HUES48 (cell line): ENCODE results near the gene SEC14L1.
A peak's percentile ranks its signal among the peaks of the same experiment; 100 is the strongest.

Experiments used
- H3K27ac ChIP-seq: one replicate; pipeline ENCODE4 v1.7.0; 2013; ENCODE audit warnings: low read depth, low read length, inconsistent platforms
- H3K27me3 ChIP-seq: 2 replicates; pipeline ENCODE4 v1.6.1; 2013; ENCODE audit warnings: mild to moderate bottlenecking, low read length; ENCODE audit not compliant: control insufficient read depth, insufficient read depth
- H3K36me3 ChIP-seq: 2 replicates; pipeline ENCODE4 v1.6.1; 2013; ENCODE audit warnings: low read length; ENCODE audit not compliant: control insufficient read depth, insufficient read depth
- H3K4me1 ChIP-seq: 2 replicates; pipeline ENCODE4 v1.6.1; 2013; ENCODE audit warnings: mild to moderate bottlenecking, low read length; ENCODE audit not compliant: control insufficient read depth, insufficient read depth
- H3K4me3 ChIP-seq: 2 replicates; pipeline ENCODE4 v1.5.1; 2013; ENCODE audit warnings: mild to moderate bottlenecking, low read depth, low read length
- H3K9ac ChIP-seq: 2 replicates; pipeline ENCODE4 v1.6.1; 2013; ENCODE audit warnings: mild to moderate bottlenecking, low read depth, low read length, moderate library complexity
- H3K9me3 ChIP-seq: 2 replicates; pipeline ENCODE4 v1.6.1; 2013; ENCODE audit warnings: low read length; ENCODE audit not compliant: control insufficient read depth, insufficient read depth

The SEC14L1 gene

DNA sequence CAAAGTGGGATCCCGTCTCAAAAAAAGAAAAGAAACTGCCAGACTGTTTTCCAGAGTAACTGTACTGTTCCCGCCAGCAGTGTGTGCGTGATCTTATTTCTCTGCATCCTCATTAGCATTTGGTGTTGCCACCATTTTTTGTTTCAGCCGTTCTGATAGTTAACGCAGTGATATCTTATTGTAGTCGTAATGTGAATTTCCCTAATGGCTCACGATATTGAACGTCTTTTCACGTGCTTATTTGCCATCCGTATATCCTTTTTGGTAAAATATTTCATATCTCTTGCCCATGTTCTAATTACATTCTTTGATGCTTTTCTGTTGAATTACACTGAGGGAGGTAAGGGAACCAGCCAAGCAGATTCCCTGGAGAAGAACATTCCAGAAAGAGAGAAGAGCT lies 92.4 kb downstream of the SEC14L1 start:
- Histone ChIP-seq H3K9ac (no peak overlapping the region), H3K27me3 (no peaks in the 10 kb centered on the region), H3K36me3 (no peaks in the 10 kb centered on the region), H3K27ac (no peak overlapping the region), H3K9me3 (no peaks in the 10 kb centered on the region), H3K4me3 (no peak overlapping the region), H3K4me1 (no peaks in the 10 kb centered on the region)

DNA sequence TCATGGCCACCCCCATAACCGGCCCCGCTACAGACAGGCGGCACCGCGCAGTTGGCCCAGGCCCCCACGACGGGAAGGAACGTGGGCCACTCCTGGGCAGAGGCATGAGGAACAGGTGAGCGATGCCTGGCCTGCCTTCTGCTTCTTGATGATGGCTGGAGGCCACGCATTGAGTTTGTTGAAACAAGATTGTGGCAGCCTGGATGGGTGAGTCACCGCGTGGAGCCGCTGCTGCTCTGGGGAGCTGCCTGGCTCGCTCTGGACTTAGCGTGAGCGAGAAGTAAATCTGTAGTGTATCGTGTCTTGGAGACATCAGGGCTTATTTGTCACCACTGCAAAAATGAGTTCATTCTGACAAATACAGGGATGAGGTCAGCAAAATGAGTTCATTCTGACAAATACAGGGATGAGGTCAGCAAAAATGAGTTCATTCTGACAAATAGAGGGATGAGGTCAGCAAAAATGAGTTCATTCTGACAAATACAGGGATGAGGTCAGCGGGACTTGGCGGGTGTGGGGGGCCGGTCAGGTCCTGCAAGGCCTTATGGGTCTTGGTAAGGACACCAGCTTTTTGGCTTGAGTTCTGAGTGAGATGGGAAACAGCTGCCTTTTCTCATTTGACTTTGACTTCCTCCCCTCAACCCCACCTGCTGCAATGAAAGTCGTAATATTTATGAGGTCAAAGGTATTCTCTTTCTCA lies 93.0 kb downstream of the SEC14L1 start:
- Histone ChIP-seq H3K27me3 (no peaks in the 10 kb centered on the region), H3K36me3 (no peaks in the 10 kb centered on the region), H3K9ac (no peak overlapping the region), H3K9me3 (no peaks in the 10 kb centered on the region), H3K4me3 (no peak overlapping the region), H3K27ac (peak overlapping the region; percentile 6), H3K4me1 (no peaks in the 10 kb centered on the region)

DNA sequence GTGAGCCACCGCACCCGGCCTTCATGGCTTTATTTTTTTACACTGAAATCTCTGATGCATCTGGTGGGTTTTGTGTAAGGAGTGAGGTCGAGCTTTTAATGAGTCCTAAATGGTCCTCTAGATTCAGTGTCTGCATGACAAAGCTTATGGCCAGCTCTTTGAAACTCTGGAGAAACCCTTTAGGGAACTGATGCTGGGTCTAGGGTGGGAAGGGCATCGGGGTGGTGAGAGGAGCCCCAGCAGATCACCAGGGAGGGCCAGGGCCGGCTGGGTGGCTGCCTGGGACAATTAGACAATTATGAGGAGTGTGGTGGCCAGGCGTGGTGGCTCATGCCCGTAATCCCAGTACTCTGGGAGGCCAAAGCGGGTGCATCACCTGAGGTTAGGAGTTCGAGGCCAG lies 93.9 kb downstream of the SEC14L1 start:
- no peak overlapping the region for H3K9ac ChIP-seq
- no peaks in the 10 kb centered on the region for H3K9me3 ChIP-seq
- H3K36me3 ChIP-seq: no peaks in the 10 kb centered on the region
- no peak overlapping the region for H3K27ac ChIP-seq
- no peaks in the 10 kb centered on the region for H3K4me1 ChIP-seq
- no peaks in the 10 kb centered on the region for H3K27me3 ChIP-seq
- H3K4me3 ChIP-seq: no peak overlapping the region

DNA sequence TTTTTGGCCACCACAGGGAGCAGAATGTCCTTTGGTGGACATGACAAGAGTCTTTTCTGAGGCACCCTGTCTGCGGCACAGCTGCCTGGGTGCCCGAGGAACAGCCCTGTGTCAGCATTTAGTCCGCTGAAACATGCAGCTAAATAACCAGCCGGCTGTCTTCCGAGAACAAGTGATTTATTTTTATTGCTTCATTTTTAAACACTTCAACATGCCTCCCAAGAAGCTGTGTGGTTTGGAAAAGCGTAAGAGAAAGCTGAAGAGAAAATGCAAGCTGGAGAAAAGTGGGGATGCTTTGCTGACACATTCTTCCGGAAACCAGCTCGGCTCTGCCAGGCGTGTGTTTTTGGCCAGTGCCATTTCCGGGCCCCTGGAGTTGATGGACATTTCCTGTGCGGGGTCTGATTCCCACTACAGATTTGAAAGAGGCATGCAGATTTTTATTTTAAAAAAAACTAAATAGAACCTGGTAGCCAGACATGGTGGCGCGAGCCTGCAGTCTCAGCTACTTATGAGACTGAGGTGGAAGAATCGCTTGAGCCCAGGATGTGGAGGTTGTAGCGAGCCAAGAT lies 94.7 kb downstream of the SEC14L1 start:
- Histone ChIP-seq H3K27me3 (no peaks in the 10 kb centered on the region), H3K9ac (no peak overlapping the region), H3K36me3 (no peaks in the 10 kb centered on the region), H3K27ac (no peak overlapping the region), H3K9me3 (no peaks in the 10 kb centered on the region), H3K4me1 (no peaks in the 10 kb centered on the region), H3K4me3 (no peak overlapping the region)

DNA sequence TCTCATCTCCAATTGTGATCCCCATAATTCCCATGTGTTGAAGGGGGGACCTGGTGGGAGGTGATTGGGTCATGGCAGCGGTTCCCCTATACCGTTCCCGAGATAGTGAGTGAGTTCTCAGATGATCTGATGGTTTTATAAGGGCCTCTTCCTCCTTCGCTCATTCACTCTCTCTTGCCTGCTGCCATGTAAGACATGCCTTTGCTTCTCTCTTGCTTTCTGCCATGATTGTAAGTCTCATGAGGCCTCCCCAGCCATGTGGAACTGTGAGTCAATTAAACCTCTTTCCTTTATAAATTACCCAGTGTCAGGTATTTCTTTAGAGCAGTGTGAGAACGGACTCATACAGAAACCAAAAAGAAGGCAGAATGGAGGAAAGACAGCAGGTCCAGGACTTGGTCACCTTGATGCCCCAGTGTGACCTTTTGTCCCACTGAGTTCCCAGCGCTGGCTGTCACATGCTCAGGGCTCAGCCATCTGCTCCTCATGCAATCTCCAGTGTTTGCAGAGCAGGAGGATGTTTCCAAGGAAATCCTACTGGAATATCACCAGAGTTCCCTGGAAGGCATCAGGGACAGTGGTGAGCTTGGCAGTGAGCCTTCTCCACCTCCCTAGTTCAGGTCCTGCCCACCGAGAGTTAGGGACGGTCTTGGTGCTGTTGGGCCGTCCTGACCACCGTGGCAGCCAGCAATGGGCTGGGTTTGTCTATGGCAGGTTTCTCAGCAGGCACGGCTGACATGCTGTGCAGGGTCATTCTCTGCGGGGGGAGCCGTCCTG lies 96.7 kb downstream of the SEC14L1 start:
- H3K9ac ChIP-seq: no peak overlapping the region
- no peaks in the 10 kb centered on the region for H3K27me3 ChIP-seq
- H3K4me1 ChIP-seq: no peaks in the 10 kb centered on the region
- H3K27ac ChIP-seq: no peak overlapping the region
- H3K4me3 ChIP-seq: no peak overlapping the region
- no peaks in the 10 kb centered on the region for H3K9me3 ChIP-seq
- no peaks in the 10 kb centered on the region for H3K36me3 ChIP-seq

DNA sequence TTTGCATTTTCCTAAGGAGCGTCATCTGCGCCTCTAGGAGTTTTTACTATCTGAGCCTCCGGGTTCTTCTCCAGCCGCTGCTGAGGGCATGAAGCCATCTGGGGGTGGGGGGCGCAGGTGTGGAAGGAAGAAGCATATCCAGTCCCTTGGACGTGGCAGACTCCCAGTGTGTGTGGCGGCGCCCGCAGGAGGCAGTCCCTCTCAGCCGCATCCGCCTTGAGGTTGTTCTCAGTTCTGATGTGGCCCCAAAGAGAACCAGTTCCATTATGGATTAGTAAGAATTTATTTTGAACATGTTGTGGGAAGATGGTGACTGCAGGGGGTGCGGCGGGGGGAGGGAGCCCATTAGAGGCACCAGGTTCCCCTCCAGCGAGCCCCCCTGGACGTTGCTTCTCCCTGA lies 100.2 kb downstream of the SEC14L1 start:
- H3K4me3 ChIP-seq: no peak overlapping the region
- H3K9me3 ChIP-seq: no peaks in the 10 kb centered on the region
- no peak overlapping the region for H3K9ac ChIP-seq
- H3K36me3 ChIP-seq: no peaks in the 10 kb centered on the region
- no peak overlapping the region for H3K27ac ChIP-seq
- H3K4me1 ChIP-seq: no peaks in the 10 kb centered on the region
- no peaks in the 10 kb centered on the region for H3K27me3 ChIP-seq

DNA sequence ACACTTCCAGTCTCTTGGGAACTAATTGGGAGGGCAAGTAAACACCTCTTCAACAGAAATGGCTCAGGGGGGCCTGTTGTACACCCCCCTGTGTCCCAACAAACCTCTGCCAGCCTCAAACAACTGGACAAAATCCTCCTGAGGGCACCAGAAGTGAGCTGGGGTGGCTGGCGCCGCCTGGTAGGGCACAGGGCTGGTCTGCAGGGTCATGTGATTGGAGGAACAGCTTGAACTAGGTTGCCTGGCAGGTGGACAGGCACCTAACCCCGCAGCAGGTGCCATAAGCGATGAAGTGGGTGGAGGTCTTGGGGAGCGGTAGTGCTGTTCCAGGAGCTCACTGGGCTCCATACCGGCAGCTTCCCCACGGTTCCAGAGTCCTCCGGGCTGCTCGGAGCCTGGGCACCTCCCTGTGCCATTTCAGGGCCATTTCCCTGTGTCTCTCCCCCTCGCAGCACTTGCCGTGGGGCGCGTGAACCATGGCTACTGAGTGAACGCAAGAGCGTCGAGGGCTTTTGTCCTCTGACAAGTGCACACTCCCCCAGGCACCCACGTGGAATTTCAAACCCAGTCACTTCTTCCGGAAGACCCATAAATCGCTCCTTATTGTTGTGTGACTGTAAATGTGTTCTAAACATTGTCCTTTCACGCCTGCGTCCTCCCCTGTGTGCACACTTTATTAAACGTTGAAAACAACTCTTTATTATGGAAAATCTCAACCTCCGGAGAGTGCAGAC lies 101.5 kb downstream of the SEC14L1 start:
- no peak overlapping the region for H3K9ac ChIP-seq
- H3K4me3 ChIP-seq: no peak overlapping the region
- no peaks in the 10 kb centered on the region for H3K9me3 ChIP-seq
- H3K27ac ChIP-seq: no peak overlapping the region
- no peaks in the 10 kb centered on the region for H3K36me3 ChIP-seq
- H3K27me3 ChIP-seq: peaks cover 5% of the 10 kb centered on the region; the same call in 1 of the 2 replicates
- no peaks in the 10 kb centered on the region for H3K4me1 ChIP-seq

DNA sequence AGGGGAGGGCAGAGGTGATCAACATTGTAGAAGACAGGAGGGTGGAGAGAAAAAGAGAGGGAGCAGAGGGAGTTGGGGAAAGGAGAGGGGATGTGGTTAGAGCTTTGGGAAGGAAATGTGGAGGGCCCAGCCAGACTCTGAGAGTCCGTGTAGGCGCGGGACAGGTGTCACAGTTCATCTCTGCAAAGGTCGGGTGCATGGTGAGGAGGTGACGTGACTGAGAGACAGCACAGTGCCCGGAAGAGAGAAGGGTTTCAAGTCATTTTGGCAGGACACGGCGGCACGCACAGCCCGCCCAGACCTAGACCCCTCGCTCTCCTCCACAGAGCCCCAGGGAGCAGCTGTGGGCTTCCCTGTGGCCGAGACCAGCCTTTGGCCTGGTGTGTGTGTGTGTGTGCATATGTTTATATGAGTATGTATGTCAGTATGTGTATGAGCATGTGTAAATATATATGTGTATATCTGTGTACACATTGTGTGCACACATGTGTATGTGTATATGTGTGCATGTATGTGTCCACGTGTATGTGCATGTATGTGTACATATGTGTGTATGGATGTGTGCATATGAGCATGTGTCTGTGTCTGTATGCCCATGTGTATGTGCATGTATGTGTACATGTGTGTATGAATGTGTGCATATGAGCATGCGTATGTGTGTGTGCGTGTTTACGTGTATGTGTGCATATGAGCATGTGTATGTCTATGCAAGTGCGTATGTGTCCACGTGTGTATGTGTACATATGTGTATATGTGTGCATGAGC lies 104.6 kb downstream of the SEC14L1 start:
- peaks cover 19% of the 10 kb centered on the region for H3K27me3 ChIP-seq
- no peak overlapping the region for H3K27ac ChIP-seq
- no peak overlapping the region for H3K4me3 ChIP-seq

DNA sequence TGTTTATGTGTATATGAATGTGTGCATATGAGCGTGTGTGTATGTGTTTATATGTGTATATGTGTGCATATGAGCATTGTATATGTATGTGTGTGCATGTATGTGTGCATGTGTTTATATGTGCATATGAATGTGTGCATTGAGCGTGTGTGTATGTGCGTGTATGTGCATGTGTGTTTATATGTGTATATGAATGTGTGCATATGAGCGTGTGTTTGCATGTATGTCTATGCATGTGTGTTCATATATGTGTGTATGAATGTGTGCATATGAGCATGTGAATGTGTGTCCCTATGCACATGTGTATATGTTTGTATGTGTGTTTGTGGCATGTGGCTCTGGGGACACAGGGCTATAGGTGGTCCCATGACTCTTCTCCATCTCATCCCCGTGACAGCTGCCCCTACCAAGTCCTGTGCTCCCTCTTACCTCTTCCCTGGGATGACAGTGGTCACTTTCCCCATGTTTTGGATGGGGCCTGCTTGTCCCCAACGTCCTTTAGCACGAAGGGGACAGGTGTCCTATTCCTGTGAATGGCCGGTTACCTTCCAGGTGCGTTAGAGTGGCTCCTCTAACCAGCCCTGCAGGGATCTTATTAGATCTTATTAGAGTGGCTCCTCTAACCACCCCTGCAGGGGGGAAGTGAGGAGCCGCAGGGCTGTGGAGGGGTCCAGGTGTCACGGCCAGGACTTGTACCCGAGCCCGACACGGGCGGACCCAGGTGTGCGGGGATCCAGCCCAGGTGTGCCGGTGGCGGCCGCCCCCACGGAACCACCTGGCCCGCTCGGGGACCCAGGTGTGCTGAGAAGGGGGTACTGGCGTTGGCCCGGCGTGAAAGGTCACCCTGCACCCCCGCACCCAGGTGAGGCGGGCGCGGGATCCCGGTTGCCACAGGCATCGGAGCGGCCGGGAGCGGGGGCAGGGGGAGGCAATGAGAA lies 105.6 kb downstream of the SEC14L1 start:
- H3K27ac ChIP-seq: no peak overlapping the region
- H3K36me3 ChIP-seq: no peaks in the 10 kb centered on the region
- H3K9me3 ChIP-seq: no peaks in the 10 kb centered on the region
- H3K4me1 ChIP-seq: no peaks in the 10 kb centered on the region
- H3K9ac ChIP-seq: no peak overlapping the region
- H3K27me3 ChIP-seq: peaks cover 19% of the 10 kb centered on the region
- H3K4me3 ChIP-seq: peak overlapping the region; percentile 79

More for the DNA sequence above, 104.6 kb downstream of the SEC14L1 start:
- Histone ChIP-seq H3K4me1 (no peaks in the 10 kb centered on the region), H3K36me3 (no peaks in the 10 kb centered on the region), H3K9ac (no peak overlapping the region), H3K9me3 (no peaks in the 10 kb centered on the region)
